Stimulated activated CD8-positive, alpha-beta memory T cell treated with anti-CD3 and anti-CD28 coated beads, Interleukin-4, amount 100 ng/mL, for 24 hours (primary cell): ENCODE measurements around the gene EFCAB5.
"Not testable (repeated sequence)": the region's sequence is repeated elsewhere in the genome, so short reads cannot be mapped to it uniquely, and the experiment has no call there.

Source experiments
- DNase-seq: peaks from one replicate; pipeline ENCODE4 v3.0.0-alpha.2; 2020; ENCODE audit warnings: low read depth

EFCAB5 gene

GRCh38 chr17:30005709-30006320 lies 64.4 kb downstream of the EFCAB5 start:
- no peak for DNase-seq

GRCh38 chr17:30011934-30012333 lies 70.5 kb downstream of the EFCAB5 start:
- not testable (repeated sequence) for DNase-seq

GRCh38 chr17:30021708-30022317 lies 80.4 kb downstream of the EFCAB5 start:
- DNase-seq, result no peak

- DNase-seq, result not testable (repeated sequence)
Measured at GRCh38 chr17:30025325-30025724, 83.9 kb downstream of the EFCAB5 start.

GRCh38 chr17:30027676-30028075 lies 86.2 kb downstream of the EFCAB5 start:
- DNase-seq, result no peak

GRCh38 chr17:30031214-30031869 lies 89.9 kb downstream of the EFCAB5 start:
- no peak for DNase-seq

GRCh38 chr17:30035369-30035768 lies 93.9 kb downstream of the EFCAB5 start:
- no peak for DNase-seq

- DNase-seq, result not testable (repeated sequence)
Measured at GRCh38 chr17:30040719-30041518, 99.5 kb downstream of the EFCAB5 start.

- DNase-seq, result no peak
Measured at GRCh38 chr17:30041551-30041950, 100.1 kb downstream of the EFCAB5 start.

GRCh38 chr17:30062372-30062771 lies 120.9 kb downstream of the EFCAB5 start:
- no peak for DNase-seq

- DNase-seq, result no peak
Measured at GRCh38 chr17:30064738-30065137, 123.3 kb downstream of the EFCAB5 start.

GRCh38 chr17:30068465-30068864 lies 127.0 kb downstream of the EFCAB5 start:
- no peak for DNase-seq

GRCh38 chr17:30074254-30074653 lies 132.8 kb downstream of the EFCAB5 start:
- DNase-seq, result no peak

- no peak for DNase-seq
Measured at GRCh38 chr17:30074730-30075129, 133.3 kb downstream of the EFCAB5 start.

- no peak for DNase-seq
Measured at GRCh38 chr17:30082773-30083172, 141.3 kb downstream of the EFCAB5 start.

- no peak for DNase-seq
Measured at GRCh38 chr17:30084788-30085187, 143.4 kb downstream of the EFCAB5 start.

GRCh38 chr17:30086896-30087295 lies 145.5 kb downstream of the EFCAB5 start:
- no peak for DNase-seq

GRCh38 chr17:30087431-30087830 lies 146.0 kb downstream of the EFCAB5 start:
- DNase-seq, result not testable (repeated sequence)

- no peak for DNase-seq
Measured at GRCh38 chr17:30091121-30091670, 149.8 kb downstream of the EFCAB5 start.

GRCh38 chr17:30091771-30092170 lies 150.3 kb downstream of the EFCAB5 start:
- DNase-seq, result no peak

- no peak for DNase-seq
Measured at GRCh38 chr17:30092886-30093285, 151.5 kb downstream of the EFCAB5 start.

GRCh38 chr17:30093463-30094147 lies 152.2 kb downstream of the EFCAB5 start:
- peak; percentile 9 for DNase-seq
